ENCODE data around the gene OLIG2.

Gene OLIG2

GRCh38 chr21:32990666-32991065, 35.1 kb upstream of the OLIG2 start:
- TF ChIP-seq CTCF (IDR thresholded peaks at IDR 0.05; ENCODE audit: insufficient read depth, low read depth, low read length, missing control alignments) = no peak
- DNase-seq (ENCODE audit: low read depth) = no peak
- H3K4me3 ChIP-seq (ENCODE audit: low read length) = no peak overlapping the region

GRCh38 chr21:32991361-32991760, 34.4 kb upstream of the OLIG2 start:
- no peak overlapping the region for H3K4me3 ChIP-seq (ENCODE audit: low read length)
- no peak for DNase-seq (ENCODE audit: low read depth)
- TF ChIP-seq CTCF (IDR thresholded peaks at IDR 0.05; ENCODE audit: insufficient read depth, low read depth, low read length, missing control alignments) = no peak

- H3K4me3 ChIP-seq (ENCODE audit: low read length) = no peak overlapping the region
- no peak for TF ChIP-seq CTCF (IDR thresholded peaks at IDR 0.05; ENCODE audit: insufficient read depth, low read depth, low read length, missing control alignments)
- peak; percentile 20 for DNase-seq (ENCODE audit: low read depth)
Measured at GRCh38 chr21:32993894-32994293, 31.8 kb upstream of the OLIG2 start.

GRCh38 chr21:32994305-32994704, 31.4 kb upstream of the OLIG2 start:
- DNase-seq (ENCODE audit: low read depth) = peak; percentile 22
- TF ChIP-seq CTCF (IDR thresholded peaks at IDR 0.05; ENCODE audit: insufficient read depth, low read depth, low read length, missing control alignments) = peak; percentile 50
- H3K4me3 ChIP-seq (ENCODE audit: low read length) = no peak overlapping the region

GRCh38 chr21:33007747-33008146, 18.0 kb upstream of the OLIG2 start:
- peak; percentile 32 for DNase-seq (ENCODE audit: low read depth)
- H3K4me3 ChIP-seq (ENCODE audit: low read length) = no peak overlapping the region
- no peak for TF ChIP-seq CTCF (IDR thresholded peaks at IDR 0.05; ENCODE audit: insufficient read depth, low read depth, low read length, missing control alignments)

GRCh38 chr21:33008333-33009051, 17.2 kb upstream of the OLIG2 start:
- DNase-seq (ENCODE audit: low read depth) = no peak
- no peak for TF ChIP-seq CTCF (IDR thresholded peaks at IDR 0.05; ENCODE audit: insufficient read depth, low read depth, low read length, missing control alignments)
- H3K4me3 ChIP-seq (ENCODE audit: low read length) = no peak overlapping the region

- DNase-seq (ENCODE audit: low read depth) = no peak
- no peak overlapping the region for H3K4me3 ChIP-seq (ENCODE audit: low read length)
- no peak for TF ChIP-seq CTCF (IDR thresholded peaks at IDR 0.05; ENCODE audit: insufficient read depth, low read depth, low read length, missing control alignments)
Measured at GRCh38 chr21:33010931-33011330, 14.8 kb upstream of the OLIG2 start.
